Stimulated activated memory B cell treated with anti-CD40 and anti-IgM and Interleukin-4, amounts not matched to agents 10 μg/mL and 1 μg/mL and 100 μg/mL, for 72 hours (primary cell): Measurements from ENCODE around the gene MCF2L.

Source experiments
- ATAC-seq: fragments of 150-1000 bp; cut with Tn5 transposase; 2 replicates; pipeline ENCODE4 v1.10.0; 2021
- H3K27ac Mint-ChIP-seq: one replicate; pipeline ENCODE4 v1.8.0; 2022; ENCODE audit warnings: mild to moderate bottlenecking, mixed read lengths
- H3K27me3 Mint-ChIP-seq: one replicate; pipeline ENCODE4 v1.8.0; 2022; ENCODE audit warnings: mixed read lengths
- H3K36me3 Mint-ChIP-seq: one replicate; pipeline ENCODE4 v1.8.0; 2022; ENCODE audit warnings: mixed read lengths
- H3K4me1 Mint-ChIP-seq: one replicate; pipeline ENCODE4 v1.8.0; 2022; ENCODE audit warnings: mixed read lengths
- H3K4me3 Mint-ChIP-seq: one replicate; pipeline ENCODE4 v1.8.0; 2022; ENCODE audit warnings: mild to moderate bottlenecking, moderate library complexity, mixed read lengths
- H3K9me3 Mint-ChIP-seq: one replicate; pipeline ENCODE4 v1.8.0; 2022; ENCODE audit warnings: mixed read lengths

The MCF2L gene

GRCh38 chr13:113121183-113121927 is 152.3 kb downstream of the MCF2L start:
- H3K27ac Mint-ChIP-seq: no peak overlapping the region
- no peak overlapping the region for H3K4me3 Mint-ChIP-seq
- no peaks in the 10 kb centered on the region for H3K9me3 Mint-ChIP-seq
- ATAC-seq: no peak
- peaks cover 65% of the 10 kb centered on the region for H3K27me3 Mint-ChIP-seq
- no peaks in the 10 kb centered on the region for H3K4me1 Mint-ChIP-seq
- no peaks in the 10 kb centered on the region for H3K36me3 Mint-ChIP-seq

GRCh38 chr13:113121928-113122471 is 153.0 kb downstream of the MCF2L start:
- Mint-ChIP-seq H3K27ac (no peak overlapping the region), H3K36me3 (no peaks in the 10 kb centered on the region), H3K4me1 (no peaks in the 10 kb centered on the region), H3K9me3 (no peaks in the 10 kb centered on the region), H3K4me3 (no peak overlapping the region), H3K27me3 (peaks cover 68% of the 10 kb centered on the region)
- no peak for ATAC-seq

DNA sequence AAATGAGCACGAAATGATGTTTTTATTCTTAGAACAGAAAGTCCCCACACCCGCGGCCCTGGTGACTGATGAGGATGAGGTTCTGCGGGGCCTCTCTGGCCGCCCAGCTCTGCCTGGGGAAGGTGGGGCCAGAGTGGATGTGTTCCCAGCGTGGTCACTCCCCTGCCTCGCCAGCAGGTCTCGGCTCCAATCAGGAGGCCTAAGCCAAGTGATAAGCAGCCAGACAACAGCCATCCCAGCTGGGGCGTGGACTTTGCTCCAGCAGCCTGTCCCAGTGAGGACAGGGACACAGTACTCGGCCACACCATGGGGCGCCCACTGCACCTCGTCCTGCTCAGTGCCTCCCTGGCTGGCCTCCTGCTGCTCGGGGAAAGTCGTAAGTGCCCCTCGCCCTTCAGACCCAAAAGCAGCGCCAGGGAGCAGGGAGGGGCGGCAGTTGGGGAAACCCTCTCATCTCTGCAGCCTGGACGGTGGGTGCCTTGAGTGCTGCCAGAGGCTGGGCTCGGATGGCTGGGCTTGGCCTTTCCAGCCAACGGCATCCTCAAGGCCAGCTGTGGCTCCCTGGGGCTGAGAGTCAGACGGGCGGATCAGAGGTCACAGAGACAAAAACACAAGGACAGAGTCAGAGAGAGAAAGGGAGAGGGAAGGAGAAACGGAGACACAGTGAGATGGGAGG is 153.7 kb downstream of the MCF2L start, which contains the start of gene F10:
Gene F10, plus strand, starts transcription at position 250 of the 676 bp plus-strand sequence. Its CDS starts 57 bp downstream, at position 307.
- H3K36me3 Mint-ChIP-seq: no peaks in the 10 kb centered on the region

DNA sequence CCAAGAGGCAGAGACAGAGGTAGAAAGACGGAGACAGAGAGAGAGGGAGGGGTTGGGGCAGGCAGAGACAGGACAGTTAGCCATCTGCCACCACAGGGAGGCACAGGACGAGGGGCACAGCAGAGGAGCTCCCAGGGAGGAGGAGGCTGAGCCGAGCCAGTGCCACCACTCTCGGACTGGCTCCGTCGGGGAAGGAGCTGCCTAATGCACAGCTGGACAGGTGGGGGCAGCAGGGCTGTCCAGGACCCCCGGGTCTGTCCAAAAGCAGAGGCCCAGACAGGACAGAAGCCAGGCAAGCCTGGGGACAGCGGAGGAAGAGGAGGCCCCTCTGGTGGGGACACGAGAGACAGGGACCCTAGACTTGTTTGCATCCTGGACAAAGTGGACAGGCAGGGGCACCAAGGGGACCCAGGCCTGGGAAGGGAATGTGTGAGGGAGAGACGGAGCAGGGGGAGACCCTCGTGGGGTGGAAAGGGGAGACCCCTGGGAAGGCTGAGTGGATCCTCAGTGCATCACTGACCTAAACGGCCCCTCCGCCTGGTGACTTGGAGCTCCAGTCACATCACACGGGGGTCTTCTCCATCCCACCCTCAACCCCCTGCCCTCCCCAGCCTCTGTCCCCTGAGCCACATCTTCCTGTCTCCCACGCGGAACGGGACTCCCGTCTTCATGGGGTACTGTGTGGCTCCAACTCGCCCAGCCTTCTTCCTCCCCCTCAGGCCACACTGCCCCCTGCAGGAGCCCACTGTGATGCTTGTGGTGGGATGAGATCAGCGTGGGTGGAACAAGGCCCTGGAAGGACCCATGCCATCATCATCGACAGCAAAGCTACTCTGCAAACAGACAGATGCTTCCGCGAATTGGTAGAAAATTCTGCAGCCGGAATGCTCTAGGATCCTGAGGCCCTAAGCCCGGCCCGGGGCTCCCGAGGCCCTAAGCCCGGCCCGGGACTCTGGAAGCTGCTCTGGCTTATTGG is 154.5 kb downstream of the MCF2L start:
- no peak for ATAC-seq
- Mint-ChIP-seq H3K27ac (no peak overlapping the region), H3K36me3 (no peaks in the 10 kb centered on the region), H3K9me3 (no peaks in the 10 kb centered on the region), H3K27me3 (peaks cover 81% of the 10 kb centered on the region), H3K4me3 (no peak overlapping the region), H3K4me1 (no peaks in the 10 kb centered on the region)

More for the DNA sequence above, 153.7 kb downstream of the MCF2L start, which contains the start of gene F10:
- H3K4me1 Mint-ChIP-seq: no peaks in the 10 kb centered on the region
- peaks cover 73% of the 10 kb centered on the region for H3K27me3 Mint-ChIP-seq
- no peak for ATAC-seq
- no peak within 1 kb of the TSS for H3K4me3 Mint-ChIP-seq
- no peaks in the 10 kb centered on the region for H3K9me3 Mint-ChIP-seq
- no peak within 1 kb of the TSS for H3K27ac Mint-ChIP-seq

DNA sequence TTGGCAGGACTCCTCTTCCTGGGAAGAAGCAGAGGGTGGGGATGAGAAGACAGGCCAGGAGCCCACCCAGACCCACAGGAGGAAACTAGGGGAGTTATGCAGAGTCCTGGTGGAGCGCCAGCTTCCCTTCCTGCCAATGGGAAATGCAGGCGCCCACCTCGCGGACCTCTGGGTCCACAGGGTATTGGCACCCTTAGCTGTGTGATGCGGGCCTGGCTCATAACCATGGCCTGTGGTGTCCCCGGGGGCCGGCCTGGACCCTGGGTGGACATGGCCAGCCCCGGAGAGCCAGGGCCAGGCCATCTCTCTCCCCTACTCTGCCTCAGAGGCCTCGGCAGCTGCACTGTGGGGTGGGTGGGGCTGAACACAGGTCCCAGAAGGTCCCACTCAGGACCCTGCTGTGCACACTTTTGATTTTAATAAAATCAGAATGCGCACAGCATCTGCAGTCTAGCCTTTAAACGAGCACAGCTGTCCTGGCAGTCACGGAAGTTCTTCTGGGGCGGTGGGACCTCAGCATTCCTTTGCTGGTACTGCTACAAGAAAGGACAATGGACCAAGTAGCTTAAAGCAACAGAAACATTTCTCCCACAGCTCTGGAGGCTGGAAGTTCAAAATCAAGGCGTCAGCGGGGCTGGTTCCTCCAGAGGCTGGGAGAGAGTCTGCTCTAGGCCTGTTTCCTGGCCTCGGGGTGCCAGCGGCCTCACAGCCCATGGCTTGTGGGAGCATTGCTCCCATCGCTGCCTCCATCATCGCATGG is 155.4 kb downstream of the MCF2L start:
- Mint-ChIP-seq H3K9me3 (no peaks in the 10 kb centered on the region), H3K4me3 (no peak overlapping the region), H3K27ac (no peak overlapping the region), H3K4me1 (no peaks in the 10 kb centered on the region), H3K27me3 (peaks cover 81% of the 10 kb centered on the region), H3K36me3 (no peaks in the 10 kb centered on the region)
- no peak for ATAC-seq

GRCh38 chr13:113125506-113126264 is 156.7 kb downstream of the MCF2L start:
- Mint-ChIP-seq H3K36me3 (no peaks in the 10 kb centered on the region), H3K4me3 (no peak overlapping the region), H3K4me1 (no peaks in the 10 kb centered on the region), H3K27me3 (peaks cover 74% of the 10 kb centered on the region), H3K27ac (no peak overlapping the region), H3K9me3 (no peaks in the 10 kb centered on the region)
- no peak for ATAC-seq

- Mint-ChIP-seq H3K27ac (no peak overlapping the region), H3K36me3 (no peaks in the 10 kb centered on the region), H3K4me1 (no peaks in the 10 kb centered on the region), H3K4me3 (no peak overlapping the region), H3K9me3 (no peaks in the 10 kb centered on the region), H3K27me3 (peaks cover 66% of the 10 kb centered on the region)
- ATAC-seq: no peak
Measured at GRCh38 chr13:113126265-113127150, 157.5 kb downstream of the MCF2L start.

GRCh38 chr13:113129480-113129879 is 160.5 kb downstream of the MCF2L start:
- Mint-ChIP-seq H3K4me3 (no peak overlapping the region), H3K27ac (no peak overlapping the region), H3K9me3 (no peaks in the 10 kb centered on the region), H3K27me3 (peaks cover 44% of the 10 kb centered on the region), H3K4me1 (no peaks in the 10 kb centered on the region), H3K36me3 (no peaks in the 10 kb centered on the region)
- ATAC-seq: no peak

DNA sequence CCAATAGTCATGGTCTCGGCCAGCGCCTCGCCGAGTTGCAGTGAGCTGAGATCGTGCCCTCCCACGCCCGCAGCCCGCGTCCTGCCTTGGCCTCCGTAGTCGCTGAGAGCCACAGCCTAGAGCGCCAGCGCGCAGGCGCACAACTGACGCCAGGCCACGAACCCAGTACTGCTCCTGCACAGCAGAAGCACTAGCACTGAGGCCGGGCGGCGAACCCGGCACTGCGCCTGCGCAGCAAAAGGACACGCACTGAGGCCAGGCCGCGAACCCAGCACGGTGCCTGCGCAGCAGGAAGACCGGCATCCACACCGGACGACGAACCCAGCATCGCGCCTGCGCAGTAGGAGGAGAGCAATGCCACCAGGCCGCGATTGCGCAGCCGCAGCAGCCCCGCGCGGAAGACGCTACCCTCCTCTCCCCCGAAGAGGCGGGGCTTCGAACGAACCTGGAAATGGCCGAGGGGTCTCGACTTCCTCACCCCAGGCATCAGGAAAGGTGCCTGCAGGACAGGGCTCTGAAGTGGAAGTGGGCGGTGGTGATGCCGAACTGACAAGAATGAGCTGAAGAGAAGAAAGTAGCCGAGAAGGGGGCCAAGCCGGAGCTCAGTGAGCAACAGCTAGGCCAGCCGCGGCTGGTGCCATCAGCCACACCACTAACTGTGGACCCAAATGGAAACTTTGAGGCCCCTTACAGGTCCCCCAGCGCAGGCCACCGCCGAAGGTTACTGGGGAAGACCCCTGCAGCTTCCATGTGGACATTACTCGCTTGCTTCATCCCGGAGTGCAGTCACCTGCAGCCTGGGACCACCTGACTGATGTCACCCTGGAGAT is 161.1 kb downstream of the MCF2L start:
- no peaks in the 10 kb centered on the region for H3K9me3 Mint-ChIP-seq
- H3K36me3 Mint-ChIP-seq: no peaks in the 10 kb centered on the region
- no peak overlapping the region for H3K4me3 Mint-ChIP-seq
- ATAC-seq: no peak
- peaks cover 44% of the 10 kb centered on the region for H3K27me3 Mint-ChIP-seq
- H3K4me1 Mint-ChIP-seq: no peaks in the 10 kb centered on the region
- H3K27ac Mint-ChIP-seq: no peak overlapping the region

- Mint-ChIP-seq H3K36me3 (no peaks in the 10 kb centered on the region), H3K4me3 (no peak overlapping the region), H3K27ac (no peak overlapping the region), H3K9me3 (no peaks in the 10 kb centered on the region), H3K27me3 (peaks cover 11% of the 10 kb centered on the region), H3K4me1 (no peaks in the 10 kb centered on the region)
- no peak for ATAC-seq
Measured at GRCh38 chr13:113135281-113135760, 166.3 kb downstream of the MCF2L start.

DNA sequence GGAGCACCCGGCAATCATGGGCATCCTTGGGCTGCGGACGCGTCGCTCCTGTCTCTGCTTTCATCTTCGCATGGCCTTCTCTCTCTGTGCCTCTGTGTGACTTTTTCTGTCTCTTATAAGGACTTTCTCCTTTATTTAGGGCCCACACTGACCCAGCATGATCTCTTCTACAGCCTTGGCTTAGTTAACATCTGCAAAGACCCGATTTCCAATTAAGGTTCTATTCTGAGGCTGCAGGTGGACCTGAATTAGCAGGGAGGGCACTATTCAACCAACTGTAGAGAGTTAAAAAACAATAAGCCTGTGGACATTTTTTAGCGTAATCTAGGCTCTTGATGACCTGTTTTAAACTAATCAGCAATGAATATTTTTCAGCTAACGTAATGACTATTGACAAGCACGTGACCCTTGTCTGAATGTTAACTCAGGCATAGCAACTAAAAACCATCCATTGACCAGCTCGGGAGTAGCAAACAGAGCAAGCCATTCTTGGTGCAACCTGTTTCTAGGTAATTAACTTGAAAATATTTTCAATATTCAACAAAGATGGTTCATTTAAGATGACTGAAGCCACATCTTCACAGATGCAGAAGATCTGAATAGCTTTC is 168.8 kb downstream of the MCF2L start:
- H3K27me3 Mint-ChIP-seq: peaks cover 11% of the 10 kb centered on the region
- no peaks in the 10 kb centered on the region for H3K36me3 Mint-ChIP-seq
- H3K9me3 Mint-ChIP-seq: no peaks in the 10 kb centered on the region
- no peak for ATAC-seq
- no peaks in the 10 kb centered on the region for H3K4me1 Mint-ChIP-seq
- H3K27ac Mint-ChIP-seq: no peak overlapping the region
- no peak overlapping the region for H3K4me3 Mint-ChIP-seq
